ENCODE measurements around the gene MAPKAP1.

- TF ChIP-seq PPARA (CRISPR knock-in tag; IDR thresholded peaks at IDR 0.05; ENCODE audit: borderline replicate concordance), result no peak
- no peak for TF ChIP-seq BACH2 (CRISPR knock-in tag; IDR thresholded peaks at IDR 0.05; ENCODE audit: borderline replicate concordance)
Measured at GRCh38 chr9:125593581-125594222, 113.3 kb downstream of the MAPKAP1 start.
